Neural cell (in vitro differentiated cells): Measurements from ENCODE around the gene UBC. TPM values are rescaled to one million over a fixed set of nuclear protein-coding genes. Genes with fewer than 3 reads are reported as not detected.

Experiments used
- H2AFZ ChIP-seq: fragments of 200-600, 300-800 bp; sonication (generic), shearing (Covaris generic); 2 replicates; pipeline ENCODE4 v1.6.0; 2014; ENCODE audit warnings: low read depth, mild to moderate bottlenecking, antibody characterized with exemption, low read length, moderate library complexity
- H3F3A ChIP-seq: fragments of 200-600 bp; shearing (Covaris generic); 2 replicates; pipeline ENCODE4 v1.6.1; 2016; ENCODE audit warnings: mild to moderate bottlenecking, moderate library complexity, mixed read lengths, antibody characterized with exemption, low read length; ENCODE audit not compliant: insufficient read depth, poor library complexity, severe bottlenecking
- H3K27ac ChIP-seq: fragments of 200-600, 300-800 bp; sonication (generic), shearing (Covaris generic); 2 replicates; pipeline ENCODE4 v1.5.1; 2014; ENCODE audit warnings: mild to moderate bottlenecking, low read length, moderate library complexity
- H3K27me3 ChIP-seq: fragments of 300-800, 200-600 bp; sonication (generic), shearing (Covaris generic); 2 replicates; pipeline ENCODE4 v1.6.0; 2014; ENCODE audit warnings: mild to moderate bottlenecking, low read depth, low read length, moderate library complexity; ENCODE audit not compliant: insufficient read depth
- H3K36me3 ChIP-seq: fragments of 300-800, 200-600 bp; sonication (generic), shearing (Covaris generic); 2 replicates; pipeline ENCODE4 v1.5.1; 2014; ENCODE audit warnings: mild to moderate bottlenecking, antibody characterized with exemption, low read length, moderate library complexity; ENCODE audit not compliant: insufficient read depth
- H3K4me2 ChIP-seq: fragments of 300-800, 200-600 bp; sonication (generic), shearing (Covaris generic); 2 replicates; pipeline ENCODE4 v1.6.0; 2014; ENCODE audit warnings: mild to moderate bottlenecking, low read length
- H3K4me3 ChIP-seq: fragments of 300-800, 200-600 bp; sonication (generic), shearing (Covaris generic); 2 replicates; pipeline ENCODE4 v1.5.1; 2014; ENCODE audit warnings: mild to moderate bottlenecking, low read length, moderate library complexity
- H3K79me2 ChIP-seq: fragments of 200-600 bp; shearing (Covaris generic); replicated peaks from 2 replicates; pipeline ENCODE4 v1.6.0; 2014; ENCODE audit warnings: mild to moderate bottlenecking, low read length, moderate library complexity; ENCODE audit not compliant: insufficient read depth
- H3K9ac ChIP-seq: fragments of 300-800, 200-600 bp; sonication (generic), shearing (Covaris generic); 2 replicates; pipeline ENCODE4 v1.6.1; 2016; ENCODE audit warnings: mild to moderate bottlenecking, low read length, mixed read lengths
- H3K9me2 ChIP-seq: fragments of 200-600 bp; shearing (Covaris generic); 2 replicates; pipeline ENCODE4 v1.6.1; 2016; ENCODE audit warnings: mild to moderate bottlenecking, low read length, mixed read lengths; ENCODE audit not compliant: insufficient read depth
- H3K9me3 ChIP-seq: fragments of 200-600, 300-800 bp; sonication (generic), shearing (Covaris generic); 2 replicates; pipeline ENCODE4 v1.6.1; 2016; ENCODE audit warnings: mild to moderate bottlenecking, mixed run types, low read length, moderate library complexity, mixed read lengths
- H4K20me1 ChIP-seq: fragments of 200-600 bp; shearing (Covaris generic); 2 replicates; pipeline ENCODE4 v1.6.1; 2016; ENCODE audit warnings: mild to moderate bottlenecking, mixed run types; ENCODE audit not compliant: insufficient read depth
- CTCF ChIP-seq: fragments of 450-650 bp; IDR thresholded peaks from 2 replicates; pipeline ENCODE4 v1.5.1; 2014; ENCODE audit warnings: antibody characterized with exemption, mild to moderate bottlenecking, moderate library complexity; ENCODE audit not compliant: poor library complexity, severe bottlenecking
- EP300 ChIP-seq: fragments of 450-650 bp; conservative IDR thresholded peaks from 2 replicates; pipeline ENCODE4 v1.6.1; 2014; ENCODE audit warnings: antibody characterized with exemption, mild to moderate bottlenecking, moderate library complexity; ENCODE audit not compliant: poor library complexity, severe bottlenecking
- EZH2 ChIP-seq: fragments of 200-600, 300-800 bp; shearing (Covaris generic), sonication (generic); IDR thresholded peaks from 2 replicates; pipeline ENCODE4 v1.6.1; 2014; ENCODE audit warnings: antibody characterized with exemption, low read length, borderline replicate concordance, mild to moderate bottlenecking; ENCODE audit not compliant: insufficient read depth, poor library complexity, severe bottlenecking
- MXI1 ChIP-seq: fragments of 450-650 bp; conservative IDR thresholded peaks from 2 replicates; pipeline ENCODE4 v1.6.1; 2014; ENCODE audit warnings: antibody characterized with exemption, mild to moderate bottlenecking; ENCODE audit not compliant: poor library complexity, severe bottlenecking
- POLR2AphosphoS5 ChIP-seq: IDR thresholded peaks from 2 replicates; pipeline ENCODE4 v1.6.1; 2012
- RAD21 ChIP-seq: fragments of 450-650 bp; conservative IDR thresholded peaks from 2 replicates; pipeline ENCODE4 v1.6.1; 2014; ENCODE audit warnings: antibody characterized with exemption, mild to moderate bottlenecking, moderate library complexity
- REST ChIP-seq: IDR thresholded peaks from 2 replicates; pipeline ENCODE4 v1.6.1; 2012; ENCODE audit warnings: borderline replicate concordance
- SMC3 ChIP-seq: fragments of 450-650 bp; conservative IDR thresholded peaks from 2 replicates; pipeline ENCODE4 v1.6.1; 2014; ENCODE audit warnings: antibody characterized with exemption, mild to moderate bottlenecking, moderate library complexity; ENCODE audit not compliant: poor library complexity
- TAF1 ChIP-seq: IDR thresholded peaks from 2 replicates; pipeline ENCODE4 v1.6.1; 2012; ENCODE audit warnings: low read depth
- polyA plus RNA-seq: library from polyadenylated mRNA; depleted of rRNA; stranded (reverse); fragments of >200 nt; gene quantifications from 2 replicates; pipeline ENCODE4 v1.2.3, GENCODE V29; 2014

UBC gene
- polyA plus RNA-seq, 1 donor from 2014 or later, result 1,177 TPM

GRCh38 chr12:124877423-124877822 lies 37.0 kb downstream of the UBC start:
- H3K4me2 ChIP-seq, result no peak overlapping the region
- no peak overlapping the region for H3K4me3 ChIP-seq
- no peaks in the 10 kb centered on the region for H3K9me3 ChIP-seq
- no peak overlapping the region for H3K27ac ChIP-seq
- TF ChIP-seq CTCF (no peak), SMC3 (no peak), MXI1 (no peak), REST (no peak), EP300 (no peak), EZH2 (no peak), TAF1 (no peak), RAD21 (no peak), POLR2AphosphoS5 (no peak)
- no peaks in the 10 kb centered on the region for H3K9me2 ChIP-seq
- no peak overlapping the region for H3K9ac ChIP-seq
- no peaks in the 10 kb centered on the region for H3K27me3 ChIP-seq
- H3F3A ChIP-seq, result no peaks in the 10 kb centered on the region
- H3K79me2 ChIP-seq, result no peaks in the 10 kb centered on the region
- H4K20me1 ChIP-seq, result no peaks in the 10 kb centered on the region
- H3K36me3 ChIP-seq, result no peaks in the 10 kb centered on the region
- H2AFZ ChIP-seq, result no peak overlapping the region

- no peak overlapping the region for H3K4me3 ChIP-seq
- no peaks in the 10 kb centered on the region for H3K79me2 ChIP-seq
These were observed 38.3 kb downstream of the UBC start for GRCh38 chr12:124876171-124876570.

More at GRCh38 chr12:124876171-124876570, 38.3 kb downstream of the UBC start:
- no peaks in the 10 kb centered on the region for H3F3A ChIP-seq
- no peak overlapping the region for H2AFZ ChIP-seq
- H3K9ac ChIP-seq, result no peak overlapping the region
- no peak overlapping the region for H3K4me2 ChIP-seq
- H4K20me1 ChIP-seq, result no peaks in the 10 kb centered on the region
- no peaks in the 10 kb centered on the region for H3K9me2 ChIP-seq
- no peaks in the 10 kb centered on the region for H3K36me3 ChIP-seq
- no peaks in the 10 kb centered on the region for H3K9me3 ChIP-seq
- no peak overlapping the region for H3K27ac ChIP-seq
- no peaks in the 10 kb centered on the region for H3K27me3 ChIP-seq
- TF ChIP-seq REST (no peak), MXI1 (no peak), EZH2 (no peak), RAD21 (no peak)
